Muscle of arm (tissue), 12 donors: Measurements from ENCODE around the gene SMC3. TPM values are rescaled to one million over a fixed set of nuclear protein-coding genes. Genes with fewer than 3 reads are reported as not detected.
"Not testable (repeated sequence)": the region's sequence is repeated elsewhere in the genome, so short reads cannot be mapped to it uniquely, and the experiment has no call there.

Experiments used
- DNase-seq: peaks from one replicate; pipeline ENCODE4 v3.0.0-alpha.2; 2013
- polyA plus RNA-seq, 12 donors: library from polyadenylated mRNA; unstranded; fragments of 120-200 nt; gene quantifications; one replicate each; pipeline ENCODE4 v1.2.1, GENCODE V29; 2013; ENCODE audit not compliant: insufficient read length in 12 of 12

The SMC3 gene
- polyA plus RNA-seq, 12 donors: 42.3 to 73.8 (median 52.0) TPM; not detected in 1

DNA sequence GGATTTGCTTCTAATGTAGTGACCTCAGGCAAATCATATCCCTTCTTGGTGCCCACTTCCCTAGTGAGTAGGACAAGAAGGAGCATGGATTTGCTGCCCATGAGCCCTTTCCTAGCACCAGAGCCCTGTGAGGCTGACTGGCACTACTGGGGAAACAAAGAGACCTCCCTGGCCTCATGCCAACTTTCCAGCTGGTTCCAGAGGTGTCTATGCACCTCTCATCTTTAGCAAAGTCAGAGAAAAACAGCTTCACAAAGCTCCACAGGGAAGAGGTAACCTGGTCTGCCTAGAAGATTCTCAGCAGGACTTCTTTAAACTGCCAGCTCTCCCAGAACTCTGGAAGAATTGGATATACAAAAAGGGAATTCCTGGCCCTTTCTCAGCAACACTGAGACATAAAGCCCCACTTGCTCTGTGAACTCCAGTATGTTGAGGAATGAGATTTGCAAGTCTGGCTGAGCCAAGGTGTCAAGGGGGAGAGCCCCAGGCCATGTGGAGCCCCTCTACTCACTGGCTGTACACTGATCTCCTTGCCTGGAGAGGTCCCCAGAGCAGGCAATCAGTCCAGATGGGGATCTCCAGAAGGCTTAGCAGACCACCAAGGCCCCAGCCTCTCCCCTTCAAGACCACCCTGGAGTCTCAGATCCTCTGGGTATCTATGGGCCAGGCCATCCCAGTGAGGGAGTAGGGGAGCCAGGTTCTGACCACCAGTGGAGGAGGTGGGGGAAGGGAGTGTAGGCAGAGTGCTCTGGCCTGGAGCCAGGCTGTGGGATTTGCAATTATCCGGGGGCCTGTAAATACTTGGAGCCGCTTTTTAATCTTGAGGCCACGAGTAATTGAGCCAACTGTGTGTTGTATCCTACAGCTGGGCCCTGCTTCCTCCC, 52.3 kb downstream of the SMC3 start:
- DNase-seq: no peak

DNA sequence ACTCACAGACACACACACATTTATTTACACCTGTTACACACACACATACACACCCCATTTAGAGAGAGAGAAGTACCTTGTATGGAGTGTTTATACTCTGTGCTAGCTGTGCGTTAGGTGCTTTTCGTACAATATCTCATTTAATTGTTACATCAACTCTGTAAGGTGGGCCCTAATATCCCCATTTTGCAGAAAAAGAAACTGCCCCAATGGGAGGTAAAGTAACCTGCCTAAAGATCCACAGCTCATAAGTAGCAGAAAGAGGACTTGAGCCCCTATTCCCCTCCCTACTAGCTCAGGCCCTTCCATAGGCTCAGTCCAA, 52.9 kb downstream of the SMC3 start:
- no peak for DNase-seq

DNA sequence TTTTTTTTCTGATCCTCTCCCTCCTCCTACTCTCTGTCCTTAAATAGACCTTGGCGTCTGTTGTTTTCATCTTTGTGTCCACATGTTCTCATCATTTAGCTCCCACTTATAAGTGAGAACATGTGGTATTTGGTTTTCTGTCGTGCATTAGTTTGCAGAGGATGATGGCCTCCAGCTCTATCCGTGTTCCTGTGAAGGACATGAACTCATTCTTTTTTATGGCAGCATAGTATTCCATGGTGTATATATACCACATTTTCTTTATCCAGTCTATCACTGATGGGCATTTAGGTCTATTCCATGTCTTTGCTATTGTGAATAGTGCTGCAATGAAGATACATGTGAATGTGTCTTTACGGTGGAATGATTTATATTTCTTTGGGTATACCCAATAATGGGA, 55.8 kb downstream of the SMC3 start:
- not testable (repeated sequence) for DNase-seq

DNA sequence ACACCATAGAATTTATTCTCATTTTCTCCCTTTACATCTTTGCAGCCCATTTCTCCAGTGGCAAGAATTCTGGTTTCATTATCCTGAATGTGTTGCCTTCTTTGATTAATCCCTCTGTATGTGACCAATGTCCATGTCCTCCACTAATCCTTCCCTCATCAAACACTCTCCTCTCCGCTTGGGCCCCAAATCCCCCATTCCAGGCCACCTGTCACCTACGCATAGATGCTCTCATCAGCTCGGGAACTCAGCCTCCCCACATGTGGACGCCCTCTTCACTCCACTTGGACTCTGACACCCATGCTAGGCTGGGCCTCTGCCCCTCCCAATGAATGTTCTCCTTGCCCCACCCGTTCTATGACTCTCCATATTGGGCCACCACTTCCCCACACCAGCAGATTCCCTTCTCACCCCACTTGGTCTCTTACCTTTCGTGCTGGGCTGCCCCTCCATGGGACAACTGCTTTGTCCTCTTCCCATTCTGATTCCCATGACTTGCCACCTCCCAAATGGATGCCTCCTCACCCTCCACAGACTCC, 57.9 kb downstream of the SMC3 start:
- DNase-seq: no peak

DNA sequence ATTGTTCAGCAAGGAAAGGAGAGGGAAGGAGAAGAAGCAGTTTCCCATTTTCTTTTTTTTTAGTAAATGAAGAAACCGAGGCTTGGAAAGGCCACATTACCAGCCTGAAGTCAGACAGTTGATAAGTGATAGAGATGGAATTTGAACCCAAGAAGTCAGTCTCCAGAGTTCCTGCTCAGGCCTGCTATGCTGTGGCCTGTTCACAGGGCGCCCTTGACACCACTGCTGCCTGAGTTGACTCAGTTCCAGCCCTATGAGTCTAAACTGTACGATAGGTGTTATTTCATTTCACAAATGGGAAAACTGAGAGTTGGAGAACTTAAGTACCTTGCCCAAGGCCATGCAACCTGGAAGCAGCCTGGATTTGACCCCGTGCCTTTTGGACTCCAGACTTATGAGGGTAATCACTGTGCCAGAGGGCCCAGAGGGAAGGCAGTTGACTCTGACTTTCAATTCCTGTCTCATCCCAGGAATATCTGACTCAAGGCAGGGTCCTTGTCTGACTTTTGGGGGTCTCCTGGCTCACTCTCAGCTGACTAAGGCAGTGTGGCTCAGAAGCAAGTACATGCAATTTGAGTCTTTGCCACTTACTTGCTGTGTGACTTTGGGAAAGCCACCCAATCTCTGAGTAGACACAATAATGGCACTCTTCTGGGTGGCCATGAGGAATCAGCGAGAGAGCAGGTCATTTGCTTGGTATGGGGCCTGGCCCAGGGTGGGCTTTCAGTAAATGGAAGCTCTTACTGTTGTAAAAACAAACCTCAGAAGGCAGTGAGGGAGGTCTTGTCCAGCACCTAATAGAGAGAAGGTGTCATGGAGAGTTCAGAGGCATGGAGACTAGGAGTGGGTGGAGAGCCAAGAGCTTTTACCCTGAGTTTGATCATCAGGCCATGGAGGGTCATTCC, 58.7 kb downstream of the SMC3 start:
- DNase-seq: no peak

DNA sequence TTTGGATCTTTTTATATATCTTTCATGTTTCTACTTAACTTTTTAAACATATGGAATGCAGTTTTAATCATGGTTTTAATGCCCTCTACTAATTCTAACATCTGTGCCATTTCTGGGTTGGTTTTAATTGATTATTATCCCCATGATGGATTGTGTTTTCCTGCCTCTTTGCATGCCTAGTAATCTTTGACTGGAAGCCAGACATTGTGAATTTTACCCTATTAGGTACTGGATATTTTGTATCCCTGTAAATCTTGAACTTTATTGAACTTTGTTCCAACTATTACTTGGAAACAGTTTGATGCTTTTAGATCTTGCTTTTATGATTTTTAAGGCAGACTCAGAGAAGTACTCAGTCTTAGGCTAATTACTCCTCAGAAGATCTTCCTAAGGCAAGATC, 60.7 kb downstream of the SMC3 start:
- no peak for DNase-seq

DNA sequence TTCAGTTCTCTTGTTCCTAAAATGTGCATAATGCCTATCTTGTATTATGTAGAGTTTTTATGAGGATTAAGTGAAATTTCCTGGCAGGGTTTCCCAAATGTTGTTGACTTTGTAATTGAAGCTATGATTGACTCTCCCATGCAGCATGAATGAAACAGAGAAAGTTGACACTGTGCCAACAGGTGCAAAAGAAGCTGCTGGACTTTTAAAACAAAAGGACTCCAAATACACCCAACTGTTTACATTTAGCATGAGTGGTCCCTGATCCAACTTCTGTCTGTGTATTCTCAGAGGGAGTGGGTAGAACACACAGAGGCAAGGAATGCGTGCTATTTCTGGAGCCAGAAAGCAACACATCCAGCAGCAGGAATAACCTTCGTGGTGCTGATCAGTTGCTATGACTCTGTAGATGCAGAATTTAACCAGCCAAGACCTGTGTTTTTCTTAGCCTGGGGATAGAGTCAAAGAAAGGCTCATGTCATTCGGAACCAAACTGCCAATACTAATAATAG, 62.2 kb downstream of the SMC3 start:
- no peak for DNase-seq

DNA sequence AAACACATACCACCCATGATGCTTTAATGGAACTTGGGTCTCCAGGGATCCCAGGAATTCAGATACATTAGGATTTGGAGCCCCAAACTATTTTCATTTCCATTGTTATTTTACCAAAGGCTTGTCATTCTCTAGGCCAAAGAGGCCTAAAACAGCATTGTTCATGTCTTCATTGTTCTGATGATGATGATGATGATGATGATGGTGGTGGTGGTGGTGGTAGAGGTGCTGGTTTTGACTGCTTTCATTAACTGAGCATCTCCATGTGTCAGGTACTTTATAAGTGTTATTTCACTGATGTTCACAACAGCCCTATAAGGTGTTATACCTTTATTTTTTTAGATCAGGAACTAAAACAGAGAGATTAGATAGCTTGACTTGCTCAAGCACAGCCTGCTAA, 64.4 kb downstream of the SMC3 start:
- DNase-seq: no peak

DNA sequence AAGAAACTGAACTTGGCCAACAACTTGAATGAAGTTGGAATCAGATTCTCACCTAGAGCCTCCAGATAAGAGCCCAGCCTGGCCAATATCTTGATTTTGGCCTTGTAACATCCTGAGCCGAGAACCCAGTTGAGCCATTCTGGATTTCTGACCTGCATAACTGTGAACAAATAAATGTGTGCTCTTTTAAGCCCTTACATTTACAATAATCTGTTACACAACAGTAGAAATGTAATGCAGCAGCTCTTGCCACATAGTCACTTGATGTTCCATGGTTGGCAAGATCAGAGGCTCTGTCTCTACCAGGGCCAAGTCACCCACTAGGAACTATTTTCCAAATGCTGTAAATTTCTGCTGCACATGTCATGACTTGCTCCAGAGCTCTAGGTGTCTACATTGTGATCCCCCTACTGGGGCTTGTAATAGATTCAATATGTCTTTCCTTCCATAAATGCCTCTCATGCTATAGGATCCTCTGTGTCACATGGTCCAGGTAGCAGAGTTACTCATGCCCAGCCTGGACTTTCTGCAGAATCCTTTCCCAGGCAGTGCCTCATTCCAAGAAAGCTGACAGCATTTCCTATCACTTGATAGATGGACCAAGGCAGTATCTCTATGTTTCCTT, 65.2 kb downstream of the SMC3 start:
- no peak for DNase-seq

DNA sequence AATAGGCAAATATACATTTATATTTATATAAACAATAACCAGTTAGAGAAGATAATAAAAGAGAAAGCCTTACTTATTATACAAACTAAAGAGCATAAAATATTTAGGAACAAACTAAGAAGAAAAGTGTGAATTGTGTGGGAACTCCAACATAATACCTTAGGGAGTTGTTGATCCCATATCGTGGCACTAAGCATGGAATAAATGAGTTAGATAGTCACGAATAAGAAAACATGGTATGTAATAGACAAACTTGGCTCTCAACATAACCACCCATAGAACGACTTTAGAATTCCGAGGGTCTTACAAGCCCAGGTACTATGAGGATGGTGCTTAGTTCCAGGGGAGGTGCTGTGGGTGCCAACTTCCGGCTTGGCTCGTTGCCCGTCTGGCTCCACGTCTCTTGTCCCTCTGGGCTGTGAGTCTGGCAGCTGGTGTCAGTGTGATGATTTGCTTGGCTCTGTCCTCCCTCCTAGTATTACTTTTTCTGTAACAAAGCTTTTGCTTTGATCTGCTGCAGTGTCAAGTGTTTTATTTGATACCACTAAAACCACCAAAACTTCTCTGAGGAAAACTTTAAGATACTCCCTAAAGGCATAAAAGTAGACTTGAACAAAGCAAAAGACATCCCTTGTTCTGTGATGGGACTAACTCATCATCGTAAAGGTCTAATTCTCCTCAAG, 67.2 kb downstream of the SMC3 start:
- DNase-seq: no peak

DNA sequence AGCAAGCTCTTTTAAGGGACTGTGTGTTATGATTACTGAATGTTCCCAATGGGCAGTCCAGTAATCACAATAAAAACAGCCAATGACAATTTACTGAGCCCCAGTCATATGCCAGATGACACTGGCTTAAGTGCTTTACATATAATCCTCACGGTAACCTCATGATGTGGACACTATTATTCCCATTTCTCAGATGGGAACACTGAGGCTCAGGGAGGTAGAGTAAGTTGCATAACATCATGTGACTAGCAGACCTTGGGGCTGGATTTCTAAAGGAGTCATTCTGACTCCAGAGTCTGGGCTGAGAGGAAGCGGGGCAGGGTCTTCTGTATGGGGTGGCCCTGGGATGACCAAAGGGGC, 69.1 kb downstream of the SMC3 start:
- DNase-seq: no peak

DNA sequence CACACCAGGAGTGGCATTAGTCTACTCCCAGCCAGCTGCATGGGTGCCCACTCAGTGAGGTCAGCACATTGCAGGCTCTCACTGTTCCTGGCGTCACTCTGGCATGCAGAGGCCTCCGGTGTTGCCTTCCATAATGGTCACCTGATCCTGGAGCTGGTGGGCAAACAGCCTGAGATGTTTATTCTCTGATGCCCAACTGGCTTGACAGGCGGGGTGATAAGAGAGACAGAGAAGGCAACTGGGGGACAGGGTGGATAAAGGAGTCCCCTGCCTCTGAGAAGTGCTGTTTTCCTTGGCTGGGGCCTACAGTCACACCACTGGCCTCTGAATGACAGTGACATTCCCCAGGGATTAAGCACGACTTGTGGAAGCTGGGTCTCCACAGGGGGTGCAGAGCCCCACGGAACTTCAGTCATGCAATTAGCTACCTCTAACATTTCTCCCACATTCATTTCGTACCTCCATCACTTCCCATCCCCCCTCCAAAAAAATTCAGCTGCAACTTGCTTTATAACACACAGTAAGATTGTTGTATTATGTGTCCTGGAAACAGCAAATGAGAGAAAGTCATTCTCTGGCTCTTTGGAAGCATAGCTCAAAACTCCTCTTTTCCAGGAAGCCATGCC, 69.5 kb downstream of the SMC3 start:
- DNase-seq: no peak

DNA sequence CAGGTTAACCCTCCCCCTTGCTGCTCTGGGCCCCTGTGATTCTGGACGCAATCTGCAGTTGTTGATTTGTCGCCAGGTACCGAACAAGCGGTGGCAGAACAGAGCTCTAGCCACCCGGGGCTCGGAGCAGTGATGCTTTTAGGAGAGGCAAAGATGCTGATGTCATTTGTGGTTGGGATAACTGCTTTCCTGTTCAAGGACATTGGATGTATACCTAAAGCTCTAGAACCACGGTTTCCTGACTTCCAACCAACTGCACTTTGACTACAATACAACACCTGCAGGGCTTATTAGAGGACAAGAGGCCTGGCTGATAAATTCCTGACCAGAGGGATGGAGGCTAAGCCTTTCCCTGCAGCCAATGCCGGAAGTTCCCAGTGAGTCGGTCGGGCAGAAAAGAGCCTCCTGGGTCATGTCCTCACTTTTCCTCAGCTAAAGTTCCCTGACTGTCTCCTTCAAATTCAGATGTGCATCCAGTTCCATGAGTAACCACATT, 70.1 kb downstream of the SMC3 start:
- DNase-seq: no peak

DNA sequence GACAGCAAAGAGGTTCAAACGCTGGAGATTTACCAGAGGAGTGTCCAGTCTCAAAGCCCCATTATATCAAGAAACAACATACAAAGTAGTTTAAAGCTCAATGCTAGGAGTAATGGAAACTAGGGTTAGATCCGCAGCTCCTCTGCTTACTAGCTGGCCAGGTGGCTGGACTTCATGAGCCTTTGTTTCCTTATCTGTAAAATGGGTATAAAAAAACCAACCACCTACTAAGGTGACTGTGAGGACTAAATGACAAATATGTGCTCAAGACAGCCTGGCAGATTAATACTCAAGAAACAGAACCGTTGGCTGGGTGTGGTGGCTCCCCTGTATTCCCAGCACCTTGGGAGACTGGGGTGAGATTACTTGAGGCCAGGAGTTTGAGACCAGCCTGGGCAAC, 70.8 kb downstream of the SMC3 start:
- no peak for DNase-seq

DNA sequence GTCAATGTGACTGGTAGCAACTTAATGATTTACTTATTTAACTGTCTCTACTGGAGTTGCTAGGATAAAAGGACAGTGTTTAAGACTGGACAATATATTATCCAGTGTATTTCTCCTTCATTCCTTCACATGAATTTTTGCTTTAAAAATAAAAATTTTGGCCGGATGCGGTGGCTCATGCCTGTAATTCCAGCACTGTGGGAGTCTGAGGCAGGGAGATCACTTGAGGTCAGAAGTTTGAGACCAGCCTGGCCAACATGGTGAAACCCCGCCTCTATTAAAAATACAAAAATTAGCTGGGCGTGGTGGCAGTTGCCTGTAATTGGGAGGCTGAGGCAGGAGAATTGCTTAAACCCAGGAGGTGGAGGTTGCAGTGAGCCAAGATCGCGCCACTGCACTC, 71.6 kb downstream of the SMC3 start:
- DNase-seq: not testable (repeated sequence)

DNA sequence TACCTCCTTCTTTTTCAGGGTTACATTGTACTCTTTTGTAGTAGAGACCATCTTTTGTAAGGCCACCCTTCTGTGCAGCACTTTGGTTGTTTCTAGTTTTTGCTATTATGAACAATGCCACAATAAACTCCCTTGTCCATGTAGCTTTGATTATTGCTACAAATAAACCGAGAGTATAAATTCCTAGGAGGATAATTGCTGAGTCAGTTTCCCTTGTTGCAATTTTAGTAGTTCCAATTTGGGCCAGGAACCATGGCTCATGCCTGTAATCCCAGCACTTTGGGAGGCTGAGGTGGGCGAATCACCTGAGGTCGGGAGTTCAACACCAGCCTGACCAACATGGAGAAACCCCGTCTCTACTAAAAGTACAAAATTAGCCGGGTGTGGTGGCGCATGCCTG, 72.4 kb downstream of the SMC3 start:
- not testable (repeated sequence) for DNase-seq

DNA sequence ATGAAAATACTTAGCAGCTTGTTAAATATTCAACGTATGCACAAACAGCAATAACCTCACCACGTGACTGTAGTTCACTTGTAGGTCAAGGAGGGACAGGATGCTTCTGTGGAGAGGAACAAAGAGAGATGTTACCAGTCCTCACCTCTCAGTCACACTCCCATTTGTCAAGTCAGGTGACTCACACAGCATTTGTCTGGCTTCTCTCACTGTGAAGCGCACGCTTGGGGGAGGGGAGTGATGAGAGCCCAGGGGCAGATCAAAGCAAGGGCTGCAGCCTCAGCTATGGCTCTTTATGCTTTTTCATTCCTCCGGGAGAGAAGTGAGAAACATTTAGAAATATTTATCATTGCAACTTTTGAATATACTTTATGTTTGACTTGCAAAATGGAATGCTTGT, 73.8 kb downstream of the SMC3 start:
- no peak for DNase-seq

DNA sequence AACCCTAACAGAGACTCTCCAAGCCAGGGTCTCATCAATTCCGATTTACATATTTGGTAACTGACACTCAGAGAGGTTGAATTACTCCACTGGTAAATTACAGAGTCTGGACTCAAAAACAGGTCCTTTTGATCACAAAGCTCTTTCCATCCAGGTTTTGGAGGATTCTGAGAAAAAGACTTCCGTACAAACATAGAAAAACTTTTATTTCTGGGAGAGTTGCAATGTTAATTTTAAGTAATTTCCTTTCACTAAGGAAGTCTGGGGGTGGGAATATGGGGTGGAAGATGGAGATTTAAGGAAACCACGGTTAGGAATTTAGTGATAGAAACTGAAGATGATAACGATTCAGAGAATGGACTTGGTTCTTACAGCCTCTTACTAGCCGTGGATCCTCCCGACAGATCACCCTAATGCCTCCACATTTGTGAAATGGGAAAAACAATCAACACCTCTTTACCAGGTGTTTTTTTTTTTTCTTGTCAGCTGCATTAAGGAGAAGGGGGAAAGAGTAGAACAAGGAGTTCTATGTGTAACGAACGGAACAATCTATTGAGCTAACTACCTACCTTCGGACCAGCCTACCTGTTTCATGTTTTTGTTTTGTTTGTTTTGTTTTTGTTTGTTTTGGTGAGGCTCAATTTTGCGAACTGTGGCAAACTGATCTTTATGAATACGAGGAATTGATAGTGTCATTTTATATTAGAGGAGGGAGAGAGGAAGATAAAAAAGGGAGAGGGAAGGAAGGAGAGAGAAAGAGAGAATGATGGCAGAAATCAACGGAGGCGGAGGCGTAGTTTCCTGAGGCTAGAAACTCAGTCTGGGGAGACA, 74.9 kb downstream of the SMC3 start:
- DNase-seq: no peak

DNA sequence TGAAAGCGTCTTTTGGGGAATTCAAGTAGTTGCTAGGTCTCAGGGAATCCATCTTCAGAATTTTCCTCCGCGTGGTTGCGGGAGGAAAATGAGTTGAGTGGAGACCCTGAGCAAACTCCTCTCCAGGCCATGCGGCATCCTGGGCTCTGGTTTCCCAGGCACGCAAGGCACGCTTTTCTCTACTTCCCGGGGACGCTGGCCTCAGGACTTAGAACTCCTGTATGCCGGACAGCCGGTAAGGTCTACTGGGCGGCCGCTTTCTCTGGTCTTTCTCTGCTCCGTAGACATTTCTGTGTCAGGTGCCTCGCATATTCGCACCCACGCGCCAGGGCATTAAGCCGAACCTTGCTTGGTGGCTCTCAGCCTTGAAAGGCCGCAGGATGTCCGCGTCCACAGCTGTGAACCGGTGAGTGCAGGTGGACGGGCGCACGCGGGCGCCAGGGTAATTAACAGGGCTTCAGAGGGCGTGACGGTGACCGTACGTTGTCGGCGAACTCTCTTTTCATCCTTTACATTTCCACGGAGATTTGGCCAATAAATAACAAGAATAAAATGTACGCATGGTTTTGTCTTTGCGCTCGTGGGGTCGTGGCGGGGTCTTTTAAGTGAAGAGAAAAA, 75.6 kb downstream of the SMC3 start:
- DNase-seq: no peak
